HL-60 (cell line): Measurements from ENCODE around the gene ST3GAL4.

Source experiments
- GABPA ChIP-seq: IDR thresholded peaks from 2 replicates; pipeline ENCODE4 v1.6.1; 2012; ENCODE audit warnings: low read depth
- POLR2AphosphoS5 ChIP-seq: IDR thresholded peaks from 2 replicates; pipeline ENCODE4 v1.6.1; 2012; ENCODE audit warnings: low read depth
- SPI1 ChIP-seq: IDR thresholded peaks from 2 replicates; pipeline ENCODE4 v1.6.1; 2012; ENCODE audit warnings: low read depth, mild to moderate bottlenecking, borderline replicate concordance
- TF ChIP-seq, protein P1 (sequence below): IDR thresholded peaks from one replicate; pipeline ENCODE4 v1.5.1; 2011; ENCODE audit warnings: low read length, control low read depth, inconsistent platforms; ENCODE audit not compliant: insufficient read depth
- TF ChIP-seq, protein P2 (sequence below): IDR thresholded peaks from 2 replicates; pipeline ENCODE4 v1.6.1; 2012; ENCODE audit warnings: low read depth; ENCODE audit not compliant: insufficient replicate concordance

DNA sequence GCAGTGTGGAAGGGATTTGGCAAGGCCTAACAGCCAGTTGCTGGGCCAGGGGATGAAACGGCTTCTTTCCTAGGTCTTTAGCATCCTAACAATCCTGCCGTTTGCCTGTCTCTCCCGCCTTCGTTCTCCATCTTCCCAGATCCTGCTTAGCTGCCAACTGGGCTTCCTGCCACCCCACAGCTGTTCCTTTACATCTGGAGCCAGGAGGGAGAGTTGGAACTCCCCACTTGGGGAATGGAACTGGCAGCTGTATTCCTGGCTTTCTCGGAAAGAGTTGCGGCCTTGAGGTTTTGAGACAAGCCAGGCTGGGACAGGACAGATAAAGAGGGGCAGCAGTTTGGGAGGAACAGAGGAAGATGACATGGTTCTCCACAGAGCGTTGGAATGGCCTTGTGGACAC is 59.6 kb downstream of the ST3GAL4 start:
- TF ChIP-seq GABPA: no peak
- TF ChIP-seq, protein P1, sequence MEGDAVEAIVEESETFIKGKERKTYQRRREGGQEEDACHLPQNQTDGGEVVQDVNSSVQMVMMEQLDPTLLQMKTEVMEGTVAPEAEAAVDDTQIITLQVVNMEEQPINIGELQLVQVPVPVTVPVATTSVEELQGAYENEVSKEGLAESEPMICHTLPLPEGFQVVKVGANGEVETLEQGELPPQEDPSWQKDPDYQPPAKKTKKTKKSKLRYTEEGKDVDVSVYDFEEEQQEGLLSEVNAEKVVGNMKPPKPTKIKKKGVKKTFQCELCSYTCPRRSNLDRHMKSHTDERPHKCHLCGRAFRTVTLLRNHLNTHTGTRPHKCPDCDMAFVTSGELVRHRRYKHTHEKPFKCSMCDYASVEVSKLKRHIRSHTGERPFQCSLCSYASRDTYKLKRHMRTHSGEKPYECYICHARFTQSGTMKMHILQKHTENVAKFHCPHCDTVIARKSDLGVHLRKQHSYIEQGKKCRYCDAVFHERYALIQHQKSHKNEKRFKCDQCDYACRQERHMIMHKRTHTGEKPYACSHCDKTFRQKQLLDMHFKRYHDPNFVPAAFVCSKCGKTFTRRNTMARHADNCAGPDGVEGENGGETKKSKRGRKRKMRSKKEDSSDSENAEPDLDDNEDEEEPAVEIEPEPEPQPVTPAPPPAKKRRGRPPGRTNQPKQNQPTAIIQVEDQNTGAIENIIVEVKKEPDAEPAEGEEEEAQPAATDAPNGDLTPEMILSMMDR: no peak
- no peak for TF ChIP-seq POLR2AphosphoS5
- TF ChIP-seq, protein P2, sequence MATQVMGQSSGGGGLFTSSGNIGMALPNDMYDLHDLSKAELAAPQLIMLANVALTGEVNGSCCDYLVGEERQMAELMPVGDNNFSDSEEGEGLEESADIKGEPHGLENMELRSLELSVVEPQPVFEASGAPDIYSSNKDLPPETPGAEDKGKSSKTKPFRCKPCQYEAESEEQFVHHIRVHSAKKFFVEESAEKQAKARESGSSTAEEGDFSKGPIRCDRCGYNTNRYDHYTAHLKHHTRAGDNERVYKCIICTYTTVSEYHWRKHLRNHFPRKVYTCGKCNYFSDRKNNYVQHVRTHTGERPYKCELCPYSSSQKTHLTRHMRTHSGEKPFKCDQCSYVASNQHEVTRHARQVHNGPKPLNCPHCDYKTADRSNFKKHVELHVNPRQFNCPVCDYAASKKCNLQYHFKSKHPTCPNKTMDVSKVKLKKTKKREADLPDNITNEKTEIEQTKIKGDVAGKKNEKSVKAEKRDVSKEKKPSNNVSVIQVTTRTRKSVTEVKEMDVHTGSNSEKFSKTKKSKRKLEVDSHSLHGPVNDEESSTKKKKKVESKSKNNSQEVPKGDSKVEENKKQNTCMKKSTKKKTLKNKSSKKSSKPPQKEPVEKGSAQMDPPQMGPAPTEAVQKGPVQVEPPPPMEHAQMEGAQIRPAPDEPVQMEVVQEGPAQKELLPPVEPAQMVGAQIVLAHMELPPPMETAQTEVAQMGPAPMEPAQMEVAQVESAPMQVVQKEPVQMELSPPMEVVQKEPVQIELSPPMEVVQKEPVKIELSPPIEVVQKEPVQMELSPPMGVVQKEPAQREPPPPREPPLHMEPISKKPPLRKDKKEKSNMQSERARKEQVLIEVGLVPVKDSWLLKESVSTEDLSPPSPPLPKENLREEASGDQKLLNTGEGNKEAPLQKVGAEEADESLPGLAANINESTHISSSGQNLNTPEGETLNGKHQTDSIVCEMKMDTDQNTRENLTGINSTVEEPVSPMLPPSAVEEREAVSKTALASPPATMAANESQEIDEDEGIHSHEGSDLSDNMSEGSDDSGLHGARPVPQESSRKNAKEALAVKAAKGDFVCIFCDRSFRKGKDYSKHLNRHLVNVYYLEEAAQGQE: no peak
- no peak for TF ChIP-seq SPI1
